Lower lobe of right lung (tissue), 2 donors: Measurements from ENCODE around the gene FRMD4A. TPM values are rescaled to one million over a fixed set of nuclear protein-coding genes. Genes with fewer than 3 reads are reported as not detected.

ENCODE experiments used
- ATAC-seq, 2 donors: fragments of 200-7000 bp; cut with Tn5 transposase; one replicate each; pipeline ENCODE4 v1.9.1; 2020 to 2022; ENCODE audit warnings: mild to moderate bottlenecking in 2 of 2, moderate library complexity in 2 of 2
- DNase-seq: peaks from one replicate; pipeline ENCODE4 v3.0.0-alpha.2; 2020
- H3K27ac ChIP-seq: fragments of 200-600 bp; one replicate; pipeline ENCODE4 v1.8.0; 2022
- H3K27me3 ChIP-seq: fragments of 200-600 bp; one replicate; pipeline ENCODE4 v1.8.0; 2022; ENCODE audit warnings: low read depth
- H3K36me3 ChIP-seq: fragments of 200-600 bp; one replicate; pipeline ENCODE4 v1.8.0; 2022; ENCODE audit warnings: mild to moderate bottlenecking
- H3K4me1 ChIP-seq: fragments of 200-600 bp; one replicate; pipeline ENCODE4 v1.8.0; 2022
- H3K4me3 ChIP-seq: fragments of 200-600 bp; one replicate; pipeline ENCODE4 v1.8.0; 2022; ENCODE audit warnings: mild to moderate bottlenecking
- H3K9me3 ChIP-seq: fragments of 200-600 bp; one replicate; pipeline ENCODE4 v1.8.0; 2022
- intact Hi-C: fragments of 100-400 bp; cut with DNase I; formaldehyde crosslinking; loops from one replicate; pipeline ENCODE4 v1.11.0; 2022
- total RNA-seq: library from RNA; stranded (reverse); fragmentation: NEBNext Ultra II Directional; extraction: Animal tissue kit (Norgen Biotek cat#: 25700); gene quantifications from one replicate; pipeline ENCODE4 v1.2.1, GENCODE V29; 2021
- TF ChIP-seq, protein P1 (sequence below): fragments of 200-600 bp; IDR thresholded peaks from one replicate; pipeline ENCODE4 v1.8.0; 2022; ENCODE audit warnings: antibody characterized with exemption, mild to moderate bottlenecking
- donor health status: DM: no; HTN: yes; CAD: no; lungs with severe emphysema.

Gene FRMD4A
- total RNA-seq, 1 donor from 2014 or later: 64.8 TPM

DNA sequence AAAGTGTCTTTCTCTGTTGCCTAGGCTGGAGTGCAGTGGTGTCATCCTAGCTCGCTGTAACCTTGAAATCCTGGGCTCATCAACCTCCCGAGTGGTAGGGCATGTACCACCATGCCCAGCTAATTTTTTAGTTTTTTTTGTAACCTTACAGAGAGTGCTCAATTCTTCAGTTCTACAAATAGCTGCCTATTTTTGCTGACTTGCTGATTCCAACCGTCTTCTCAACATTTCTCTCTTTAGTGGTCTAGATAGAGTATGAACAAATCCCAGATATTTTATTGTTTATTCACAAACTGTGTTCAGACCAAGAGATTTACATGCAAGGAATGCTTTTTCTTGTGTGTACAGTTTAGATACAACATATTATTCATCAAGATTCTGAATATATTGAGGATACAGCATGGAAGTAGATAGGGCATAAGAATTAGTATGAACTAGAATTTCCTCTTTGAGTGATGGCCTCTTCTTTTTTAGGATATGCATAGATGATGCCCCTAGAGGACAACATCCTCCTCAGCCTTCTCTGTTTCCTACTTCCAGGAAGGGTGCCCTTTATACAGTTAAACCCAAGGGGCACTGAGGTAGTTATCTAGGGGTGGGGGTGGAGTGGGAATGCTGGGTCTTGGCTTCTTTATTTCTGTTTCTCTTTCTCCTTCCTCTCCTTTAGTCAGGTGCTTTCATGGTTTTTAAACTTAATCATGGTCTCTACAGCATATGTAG, 717.9 kb downstream of the FRMD4A start:
- TF ChIP-seq, protein P1, sequence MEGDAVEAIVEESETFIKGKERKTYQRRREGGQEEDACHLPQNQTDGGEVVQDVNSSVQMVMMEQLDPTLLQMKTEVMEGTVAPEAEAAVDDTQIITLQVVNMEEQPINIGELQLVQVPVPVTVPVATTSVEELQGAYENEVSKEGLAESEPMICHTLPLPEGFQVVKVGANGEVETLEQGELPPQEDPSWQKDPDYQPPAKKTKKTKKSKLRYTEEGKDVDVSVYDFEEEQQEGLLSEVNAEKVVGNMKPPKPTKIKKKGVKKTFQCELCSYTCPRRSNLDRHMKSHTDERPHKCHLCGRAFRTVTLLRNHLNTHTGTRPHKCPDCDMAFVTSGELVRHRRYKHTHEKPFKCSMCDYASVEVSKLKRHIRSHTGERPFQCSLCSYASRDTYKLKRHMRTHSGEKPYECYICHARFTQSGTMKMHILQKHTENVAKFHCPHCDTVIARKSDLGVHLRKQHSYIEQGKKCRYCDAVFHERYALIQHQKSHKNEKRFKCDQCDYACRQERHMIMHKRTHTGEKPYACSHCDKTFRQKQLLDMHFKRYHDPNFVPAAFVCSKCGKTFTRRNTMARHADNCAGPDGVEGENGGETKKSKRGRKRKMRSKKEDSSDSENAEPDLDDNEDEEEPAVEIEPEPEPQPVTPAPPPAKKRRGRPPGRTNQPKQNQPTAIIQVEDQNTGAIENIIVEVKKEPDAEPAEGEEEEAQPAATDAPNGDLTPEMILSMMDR: no peak
- intact Hi-C loops: no loop called here
- no peak overlapping the region for H3K4me3 ChIP-seq
- no peaks in the 10 kb centered on the region for H3K9me3 ChIP-seq
- peaks cover 92% of the 10 kb centered on the region for H3K36me3 ChIP-seq
- no peak overlapping the region for H3K27ac ChIP-seq
- ATAC-seq (no peak), DNase-seq (no peak)
- H3K27me3 ChIP-seq: no peaks in the 10 kb centered on the region
- no peaks in the 10 kb centered on the region for H3K4me1 ChIP-seq

DNA sequence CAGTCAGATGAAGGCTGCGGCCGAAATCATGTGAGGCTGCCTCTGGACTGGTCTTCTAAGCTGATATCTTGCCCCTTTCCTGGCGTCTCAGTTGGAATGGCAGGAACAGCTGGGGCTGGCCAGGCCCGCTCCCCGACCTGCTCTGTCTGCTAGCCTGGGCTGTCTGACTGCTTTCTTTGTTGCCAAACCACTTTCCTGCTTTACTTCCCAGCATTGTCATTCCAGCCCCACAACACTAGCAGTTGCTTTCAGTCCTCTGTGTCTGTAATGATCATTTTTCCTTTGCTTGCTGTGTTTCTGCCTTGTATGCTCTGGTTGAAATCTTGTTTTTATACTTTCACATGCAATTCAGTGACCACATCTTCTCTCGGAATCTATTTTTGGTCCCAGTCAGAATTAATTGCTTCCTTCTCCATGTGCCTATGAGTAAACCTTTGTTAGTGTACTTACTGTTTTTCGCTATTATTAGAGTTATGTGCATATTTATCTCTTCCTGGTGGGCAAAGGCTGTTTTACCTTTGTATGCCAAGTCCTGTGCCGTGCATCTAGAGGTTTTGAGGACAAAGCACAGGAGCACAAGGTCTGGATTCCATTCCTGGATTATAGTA, 722.4 kb downstream of the FRMD4A start:
- no peak for DNase-seq
- H3K27ac ChIP-seq: no peak overlapping the region
- peaks cover 84% of the 10 kb centered on the region for H3K36me3 ChIP-seq
- H3K27me3 ChIP-seq: no peaks in the 10 kb centered on the region
- no peaks in the 10 kb centered on the region for H3K4me1 ChIP-seq
- no peak for ATAC-seq
- intact Hi-C loops: no loop called here
- TF ChIP-seq, protein P1: no peak
- H3K4me3 ChIP-seq: no peak overlapping the region
- H3K9me3 ChIP-seq: no peaks in the 10 kb centered on the region

DNA sequence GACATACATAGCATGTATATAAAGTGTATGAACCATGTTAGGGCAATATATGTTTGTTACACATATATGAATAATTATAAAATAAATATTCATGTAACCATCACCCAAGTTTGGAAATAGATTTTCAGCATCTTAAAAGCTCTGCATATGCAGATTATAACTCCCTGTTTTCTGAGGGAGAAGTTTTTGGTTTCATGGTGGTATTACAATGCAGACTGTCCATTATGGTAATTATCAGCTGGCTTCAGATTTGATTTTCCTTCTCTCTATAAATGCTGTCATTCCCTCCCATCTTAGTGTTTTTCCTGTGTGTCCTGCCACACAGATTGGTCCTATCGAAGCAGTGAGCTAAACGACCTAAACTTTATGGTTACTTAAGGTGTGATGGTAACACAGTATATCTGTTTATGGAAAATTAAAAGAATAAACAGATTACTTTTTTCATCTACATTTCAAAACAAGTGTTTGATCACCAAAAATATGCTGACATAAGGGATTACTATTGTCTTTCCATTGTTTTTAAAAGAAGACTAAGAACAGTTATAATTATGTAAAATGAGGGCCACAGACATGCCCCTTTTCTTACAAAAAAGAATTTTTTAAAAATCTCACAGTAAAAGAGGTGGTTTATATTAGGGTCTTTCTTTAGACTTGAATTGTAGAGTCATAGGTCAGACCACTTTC, 726.2 kb downstream of the FRMD4A start:
- ATAC-seq (no peak), DNase-seq (no peak)
- Histone ChIP-seq H3K4me3 (no peak overlapping the region), H3K27ac (no peak overlapping the region), H3K27me3 (no peaks in the 10 kb centered on the region), H3K4me1 (no peaks in the 10 kb centered on the region), H3K9me3 (no peaks in the 10 kb centered on the region), H3K36me3 (peaks cover 81% of the 10 kb centered on the region)
- TF ChIP-seq, protein P1: no peak
- intact Hi-C loops: no loop called here

DNA sequence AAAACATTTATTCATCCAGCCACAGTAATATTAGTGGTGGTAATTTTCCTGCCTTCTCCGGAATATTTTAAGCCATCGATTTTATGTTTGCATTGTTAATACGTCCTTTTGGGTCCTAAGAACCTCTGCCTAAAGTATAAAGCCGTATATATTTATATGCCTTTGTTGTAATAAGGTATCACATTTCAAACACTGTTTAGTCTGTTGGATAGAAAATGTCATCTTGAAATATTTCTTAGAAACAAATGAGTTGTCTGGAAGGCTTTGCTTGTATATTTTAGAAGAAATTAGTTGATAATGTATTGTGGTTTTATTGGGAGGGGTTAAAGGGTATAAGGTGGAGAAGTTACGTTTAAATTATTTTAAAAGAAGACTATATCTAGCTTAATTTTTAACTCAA, 732.8 kb downstream of the FRMD4A start:
- peaks cover 51% of the 10 kb centered on the region for H3K36me3 ChIP-seq
- TF ChIP-seq, protein P1: no peak
- DNase-seq (no peak), ATAC-seq (no peak)
- no peaks in the 10 kb centered on the region for H3K4me1 ChIP-seq
- no peak overlapping the region for H3K4me3 ChIP-seq
- H3K27ac ChIP-seq: no peak overlapping the region
- intact Hi-C loops: no loop called here
- H3K9me3 ChIP-seq: no peaks in the 10 kb centered on the region
- H3K27me3 ChIP-seq: no peaks in the 10 kb centered on the region

DNA sequence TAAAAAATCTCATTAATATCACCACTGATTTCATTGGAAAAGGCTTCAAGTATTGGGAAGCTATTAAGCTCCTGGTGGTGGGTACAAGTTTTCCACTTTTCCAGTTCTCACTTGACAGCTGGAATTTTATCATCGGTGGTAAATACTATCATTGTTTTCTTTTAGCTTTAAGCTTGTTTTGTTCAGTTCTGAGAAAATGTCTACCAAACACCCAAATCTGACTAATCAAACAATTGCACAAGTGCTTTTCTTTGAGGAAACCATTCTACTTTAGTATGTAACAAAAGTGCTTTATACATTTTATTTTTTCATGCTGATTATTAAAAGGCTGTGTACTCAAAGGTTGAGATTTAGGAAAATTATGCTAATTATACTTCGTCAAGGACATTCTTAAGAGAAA, 736.1 kb downstream of the FRMD4A start:
- Histone ChIP-seq H3K9me3 (no peaks in the 10 kb centered on the region), H3K4me3 (no peak overlapping the region), H3K36me3 (peaks cover 34% of the 10 kb centered on the region), H3K27ac (no peak overlapping the region), H3K4me1 (peaks cover under 1% of the 10 kb centered on the region), H3K27me3 (no peaks in the 10 kb centered on the region)
- ATAC-seq (no peak), DNase-seq (no peak)
- TF ChIP-seq, protein P1: no peak
- intact Hi-C loops: no loop called here
